A673 (cell line): ENCODE data around the gene SPATA24.

ENCODE experiments used
- EZH2 ChIP-seq: fragments of 200-600 bp; sonication (generic); IDR thresholded peaks from 2 replicates; pipeline ENCODE4 v1.6.1; 2017; ENCODE audit warnings: borderline replicate concordance, low read depth, mild to moderate bottlenecking, mixed read lengths, antibody characterized with exemption, low read length; ENCODE audit not compliant: poor library complexity, severe bottlenecking
- TF ChIP-seq, protein P1 (sequence below): fragments of 300-800, 200-600 bp; sonication (generic); conservative IDR thresholded peaks from 2 replicates; pipeline ENCODE4 v1.5.1; 2017; ENCODE audit warnings: low read depth, mild to moderate bottlenecking, antibody characterized with exemption, low read length, moderate library complexity, mixed read lengths

DNA sequence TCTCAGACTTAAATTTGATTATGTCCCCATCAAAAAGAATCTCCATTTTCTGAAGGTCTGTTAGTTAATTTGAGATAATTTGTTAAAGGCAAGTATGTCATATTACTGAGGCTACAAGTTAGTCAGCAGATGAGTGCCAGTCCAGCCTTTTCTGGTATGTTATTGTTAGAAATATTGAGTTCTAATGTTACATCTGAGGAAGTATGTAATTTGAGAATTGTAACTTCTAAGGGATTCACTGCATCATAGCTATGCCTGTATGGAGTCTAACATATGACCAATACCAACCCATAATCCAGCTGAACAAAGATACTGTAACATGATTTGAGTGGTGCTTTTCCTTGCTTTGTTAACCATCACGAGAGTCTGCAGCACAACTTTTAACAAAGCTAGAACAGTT is 34.7 kb downstream of the SPATA24 start:
- TF ChIP-seq, protein P1, sequence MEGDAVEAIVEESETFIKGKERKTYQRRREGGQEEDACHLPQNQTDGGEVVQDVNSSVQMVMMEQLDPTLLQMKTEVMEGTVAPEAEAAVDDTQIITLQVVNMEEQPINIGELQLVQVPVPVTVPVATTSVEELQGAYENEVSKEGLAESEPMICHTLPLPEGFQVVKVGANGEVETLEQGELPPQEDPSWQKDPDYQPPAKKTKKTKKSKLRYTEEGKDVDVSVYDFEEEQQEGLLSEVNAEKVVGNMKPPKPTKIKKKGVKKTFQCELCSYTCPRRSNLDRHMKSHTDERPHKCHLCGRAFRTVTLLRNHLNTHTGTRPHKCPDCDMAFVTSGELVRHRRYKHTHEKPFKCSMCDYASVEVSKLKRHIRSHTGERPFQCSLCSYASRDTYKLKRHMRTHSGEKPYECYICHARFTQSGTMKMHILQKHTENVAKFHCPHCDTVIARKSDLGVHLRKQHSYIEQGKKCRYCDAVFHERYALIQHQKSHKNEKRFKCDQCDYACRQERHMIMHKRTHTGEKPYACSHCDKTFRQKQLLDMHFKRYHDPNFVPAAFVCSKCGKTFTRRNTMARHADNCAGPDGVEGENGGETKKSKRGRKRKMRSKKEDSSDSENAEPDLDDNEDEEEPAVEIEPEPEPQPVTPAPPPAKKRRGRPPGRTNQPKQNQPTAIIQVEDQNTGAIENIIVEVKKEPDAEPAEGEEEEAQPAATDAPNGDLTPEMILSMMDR, result no peak
- TF ChIP-seq EZH2, result no peak
